ENCODE data around the gene CDC42BPA. TPM values are rescaled to one million over a fixed set of nuclear protein-coding genes. Genes with fewer than 3 reads are reported as not detected.

CDC42BPA gene
- total and polyA plus RNA-seq, 2 of the 8 experiments (the other 6 are each of a cell fraction or from before 2014, with no cell fraction given): 7.1 to 28.5 TPM

- Histone ChIP-seq H3K14ac (ENCODE audit: insufficient read length) (no peak overlapping the region), H2BK12ac (ENCODE audit: low read depth, low read length) (no peak overlapping the region), H3K23ac (ENCODE audit: insufficient read length) (no peak overlapping the region), H3K4me1 (replicated peaks in 1 of 4; ENCODE audit: control insufficient read depth in 3 of 4, insufficient read depth in 4 of 4, low read length in 3 of 4) (0 out of 7 replicates have a peak, but pooled peaks cover 0 to 4% (median 0%) of the 10 kb centered on the region in 4 experiments), H3K4me2 (ENCODE audit: insufficient read depth in 1 of 2, low read depth in 2 of 2, low read length in 2 of 2) (no peak overlapping the region), H3K27ac (ENCODE audit: low read depth, low read length) (no peak overlapping the region), H3K4ac (replicated peaks; ENCODE audit: insufficient read length, low read depth, low read length) (no peak overlapping the region), H3K79me2 (ENCODE audit: control insufficient read depth in 1 of 2, insufficient read depth in 2 of 2, low read length in 2 of 2) (no peaks in the 10 kb centered on the region), H2AFZ (ENCODE audit: low read length) (no peak overlapping the region), H3K36me3 (ENCODE audit: control insufficient read depth in 2 of 4, insufficient read depth in 4 of 4, low read length in 3 of 4) (no peaks in the 10 kb centered on the region), H4K8ac (ENCODE audit: extremely low read depth, insufficient read depth, low read length) (no peak overlapping the region), H2BK15ac (ENCODE audit: low read length) (no peak overlapping the region), H4K91ac (replicated peaks; ENCODE audit: insufficient read length, low read length) (no peak overlapping the region), H4K5ac (ENCODE audit: insufficient read length, low read depth, low read length) (no peak overlapping the region), H3K56ac (replicated peaks; ENCODE audit: insufficient read length, low read depth, low read length) (no peak overlapping the region), H3K23me2 (ENCODE audit: low read depth, low read length) (no peaks in the 10 kb centered on the region), H2BK20ac (ENCODE audit: low read length) (no peak overlapping the region), H2BK120ac (replicated peaks; ENCODE audit: low read depth, low read length) (no peak overlapping the region), H3K9ac (replicated peaks in 1 of 4; ENCODE audit: extremely low read depth in 1 of 4, low read depth in 3 of 4, low read length in 3 of 4) (no peak overlapping the region), H3K18ac (ENCODE audit: extremely low read depth, low read length) (no peak overlapping the region), H2AK5ac (ENCODE audit: low read depth, low read length) (no peak overlapping the region), H4K20me1 (replicated peaks in 1 of 2; ENCODE audit: control insufficient read depth in 1 of 2, insufficient read depth in 2 of 2, low read length in 2 of 2) (no peaks in the 10 kb centered on the region), H3K79me1 (ENCODE audit: low read depth, low read length) (no peaks in the 10 kb centered on the region), H3K4me3 (ENCODE audit: extremely low read depth in 1 of 4, insufficient read depth in 2 of 4, low read depth in 3 of 4, low read length in 4 of 4) (no peak overlapping the region), H2BK5ac (ENCODE audit: low read depth, low read length) (no peak overlapping the region), H3K9me3 (ENCODE audit: insufficient read depth in 2 of 2, low read depth in 1 of 2, low read length in 1 of 2) (no peaks in the 10 kb centered on the region), H3K27me3 (replicated peaks in 1 of 4; ENCODE audit: control insufficient read depth in 3 of 4, extremely low read depth in 1 of 4, insufficient read depth in 3 of 4, low read length in 3 of 4) (no peaks in the 10 kb centered on the region)
- DNase-seq (ENCODE audit: low read depth in 1 of 2, low spot score in 2 of 2) (no peak), FAIRE-seq (no peak)
- ChIA-PET CTCF (ENCODE audit: partially characterized antibody) (no interaction called here), POLR2A (ENCODE audit: partially characterized antibody) (no interaction called here)
- WGBS, 2 experiments (ENCODE audit: extremely low coverage in 1 of 2, insufficient coverage in 1 of 2, insufficient read length in 1 of 2, insufficient replicate concordance in 2 of 2, low coverage in 1 of 2, low lambda C conversion rate in 2 of 2, missing lambda C conversion rate in 1 of 2): 91% methylated on average over 3 of the region's 3 CpGs; no CpG with 5 or more reads in 1 of the 2 experiments
- TF ChIP-seq POU5F1 (IDR thresholded peaks at IDR 0.05; ENCODE audit: low read depth, low read length) (no peak), KDM5A (IDR thresholded peaks at IDR 0.05; ENCODE audit: low read length) (no peak), TCF12 (IDR thresholded peaks at IDR 0.05; ENCODE audit: low read depth, low read length) (no peak), RXRA (IDR thresholded peaks at IDR 0.05; ENCODE audit: insufficient read depth, low read depth, low read length) (no peak), BCL11A (IDR thresholded peaks at IDR 0.05; ENCODE audit: low read depth in 2 of 2, low read length in 2 of 2) (no peak), CBX8 (IDR thresholded peaks at IDR 0.05; ENCODE audit: borderline replicate concordance, low read depth, low read length) (no peak), NANOG (IDR thresholded peaks at IDR 0.05; ENCODE audit: insufficient read depth, low read depth, low read length, poor library complexity, severe bottlenecking) (no peak), POLR2A (IDR thresholded peaks at IDR 0.05; ENCODE audit: control extremely low read depth in 1 of 2, low read depth in 2 of 2, low read length in 2 of 2) (no peak), SAP30 (IDR thresholded peaks at IDR 0.05; ENCODE audit: insufficient read depth, insufficient replicate concordance, low read length) (no peak), CHD2 (IDR thresholded peaks at IDR 0.05; ENCODE audit: low read length) (no peak), JUND (IDR thresholded peaks at IDR 0.05; ENCODE audit: low read length) (no peak), EZH2 (IDR thresholded peaks at IDR 0.05; ENCODE audit: low read depth, low read length, severe bottlenecking) (no peak), PHF8 (conservative IDR thresholded peaks at IDR 0.05; ENCODE audit: low read depth, low read length) (no peak), KDM1A (IDR thresholded peaks at IDR 0.05; ENCODE audit: borderline replicate concordance, low read length) (no peak), ZNF274 (IDR thresholded peaks at IDR 0.05; ENCODE audit: borderline replicate concordance, extremely low read depth, low read length) (no peak)
Measured at GRCh38 chr1:227156520-227156919, 161.8 kb downstream of the CDC42BPA start.

All from H1 (cell line).